ENCODE measurements around the gene SHTN1. TPM values are rescaled to one million over a fixed set of nuclear protein-coding genes. Genes with fewer than 3 reads are reported as not detected.

Gene SHTN1
- total and polyA plus RNA-seq, 10 of the 15 experiments (the other 5 are each of a cell fraction or from before 2014, with no cell fraction given), result 0.79 to 4.0 (median 2.0) TPM

DNA sequence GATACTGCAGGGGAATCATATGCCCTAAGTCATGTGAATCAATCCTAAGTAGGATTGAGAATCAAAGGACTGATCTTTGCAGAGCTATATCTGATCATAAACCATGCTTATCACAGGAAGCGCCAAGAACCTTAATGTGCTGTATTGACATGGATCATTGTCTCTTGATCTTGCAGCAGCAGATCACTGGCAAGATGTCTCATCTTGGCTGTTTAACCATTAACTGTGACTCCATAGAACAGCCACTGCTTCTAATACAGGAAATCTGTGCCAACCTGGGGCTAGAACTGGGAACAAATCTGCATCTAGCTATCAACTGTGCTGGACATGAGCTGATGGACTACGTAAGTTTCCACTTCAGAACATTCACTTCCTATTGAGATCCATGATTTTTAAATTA lies 134.0 kb downstream of the SHTN1 start:
- H3K9me3 ChIP-seq (replicated peaks; ENCODE audit: control insufficient read depth, insufficient read depth, low read length), result no peaks in the 10 kb centered on the region
- no peak for DNase-seq (ENCODE audit: low read depth, low spot score)
- in situ Hi-C loops (cut with MboI), result no loop called here
- TF ChIP-seq BHLHE40 (IDR thresholded peaks at IDR 0.05; ENCODE audit: borderline replicate concordance in 1 of 2, low read depth in 2 of 2, low read length in 1 of 2), result no peak
- TF ChIP-seq RELA (IDR thresholded peaks at IDR 0.05; ENCODE audit: borderline replicate concordance, partially characterized antibody), result no peak
- no peak for TF ChIP-seq BRCA1 (IDR thresholded peaks at IDR 0.05; ENCODE audit: low read depth, low read length)
- no peak for TF ChIP-seq DPF2 (IDR thresholded peaks at IDR 0.05)
- no peak for TF ChIP-seq SMAD1 (IDR thresholded peaks at IDR 0.05; ENCODE audit: low read depth, partially characterized antibody)
- TF ChIP-seq SPI1 (IDR thresholded peaks at IDR 0.05; ENCODE audit: borderline replicate concordance, insufficient read depth, low read depth, low read length), result no peak
- TF ChIP-seq RAD51 (IDR thresholded peaks at IDR 0.05), result no peak
- no peak for TF ChIP-seq ETV6 (conservative IDR thresholded peaks at IDR 0.05 in 1 of 2, IDR thresholded peaks at IDR 0.05 in 1 of 2; ENCODE audit: borderline replicate concordance in 1 of 2, low read depth in 1 of 2)
- TF ChIP-seq, protein P1, sequence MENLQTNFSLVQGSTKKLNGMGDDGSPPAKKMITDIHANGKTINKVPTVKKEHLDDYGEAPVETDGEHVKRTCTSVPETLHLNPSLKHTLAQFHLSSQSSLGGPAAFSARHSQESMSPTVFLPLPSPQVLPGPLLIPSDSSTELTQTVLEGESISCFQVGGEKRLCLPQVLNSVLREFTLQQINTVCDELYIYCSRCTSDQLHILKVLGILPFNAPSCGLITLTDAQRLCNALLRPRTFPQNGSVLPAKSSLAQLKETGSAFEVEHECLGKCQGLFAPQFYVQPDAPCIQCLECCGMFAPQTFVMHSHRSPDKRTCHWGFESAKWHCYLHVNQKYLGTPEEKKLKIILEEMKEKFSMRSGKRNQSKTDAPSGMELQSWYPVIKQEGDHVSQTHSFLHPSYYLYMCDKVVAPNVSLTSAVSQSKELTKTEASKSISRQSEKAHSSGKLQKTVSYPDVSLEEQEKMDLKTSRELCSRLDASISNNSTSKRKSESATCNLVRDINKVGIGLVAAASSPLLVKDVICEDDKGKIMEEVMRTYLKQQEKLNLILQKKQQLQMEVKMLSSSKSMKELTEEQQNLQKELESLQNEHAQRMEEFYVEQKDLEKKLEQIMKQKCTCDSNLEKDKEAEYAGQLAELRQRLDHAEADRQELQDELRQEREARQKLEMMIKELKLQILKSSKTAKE (IDR thresholded peaks at IDR 0.05; ENCODE audit: low read depth, poor library complexity, severe bottlenecking), result no peak
- no peak for TF ChIP-seq ZZZ3 (IDR thresholded peaks at IDR 0.05; ENCODE audit: control insufficient read depth, insufficient read length, low read depth)
- TF ChIP-seq MYB (IDR thresholded peaks at IDR 0.05; ENCODE audit: borderline replicate concordance, low read depth, low read length), result no peak
- TF ChIP-seq, protein P2, sequence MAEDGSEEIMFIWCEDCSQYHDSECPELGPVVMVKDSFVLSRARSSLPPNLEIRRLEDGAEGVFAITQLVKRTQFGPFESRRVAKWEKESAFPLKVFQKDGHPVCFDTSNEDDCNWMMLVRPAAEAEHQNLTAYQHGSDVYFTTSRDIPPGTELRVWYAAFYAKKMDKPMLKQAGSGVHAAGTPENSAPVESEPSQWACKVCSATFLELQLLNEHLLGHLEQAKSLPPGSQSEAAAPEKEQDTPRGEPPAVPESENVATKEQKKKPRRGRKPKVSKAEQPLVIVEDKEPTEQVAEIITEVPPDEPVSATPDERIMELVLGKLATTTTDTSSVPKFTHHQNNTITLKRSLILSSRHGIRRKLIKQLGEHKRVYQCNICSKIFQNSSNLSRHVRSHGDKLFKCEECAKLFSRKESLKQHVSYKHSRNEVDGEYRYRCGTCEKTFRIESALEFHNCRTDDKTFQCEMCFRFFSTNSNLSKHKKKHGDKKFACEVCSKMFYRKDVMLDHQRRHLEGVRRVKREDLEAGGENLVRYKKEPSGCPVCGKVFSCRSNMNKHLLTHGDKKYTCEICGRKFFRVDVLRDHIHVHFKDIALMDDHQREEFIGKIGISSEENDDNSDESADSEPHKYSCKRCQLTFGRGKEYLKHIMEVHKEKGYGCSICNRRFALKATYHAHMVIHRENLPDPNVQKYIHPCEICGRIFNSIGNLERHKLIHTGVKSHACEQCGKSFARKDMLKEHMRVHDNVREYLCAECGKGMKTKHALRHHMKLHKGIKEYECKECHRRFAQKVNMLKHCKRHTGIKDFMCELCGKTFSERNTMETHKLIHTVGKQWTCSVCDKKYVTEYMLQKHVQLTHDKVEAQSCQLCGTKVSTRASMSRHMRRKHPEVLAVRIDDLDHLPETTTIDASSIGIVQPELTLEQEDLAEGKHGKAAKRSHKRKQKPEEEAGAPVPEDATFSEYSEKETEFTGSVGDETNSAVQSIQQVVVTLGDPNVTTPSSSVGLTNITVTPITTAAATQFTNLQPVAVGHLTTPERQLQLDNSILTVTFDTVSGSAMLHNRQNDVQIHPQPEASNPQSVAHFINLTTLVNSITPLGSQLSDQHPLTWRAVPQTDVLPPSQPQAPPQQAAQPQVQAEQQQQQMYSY (CRISPR knock-in tag; IDR thresholded peaks at IDR 0.05), result no peak
- TF ChIP-seq NFIC (IDR thresholded peaks at IDR 0.05; ENCODE audit: low read depth, low read length), result no peak
- no peak for TF ChIP-seq HDAC6 (IDR thresholded peaks at IDR 0.05; ENCODE audit: unreplicated experiment)
- TF ChIP-seq, protein P3, sequence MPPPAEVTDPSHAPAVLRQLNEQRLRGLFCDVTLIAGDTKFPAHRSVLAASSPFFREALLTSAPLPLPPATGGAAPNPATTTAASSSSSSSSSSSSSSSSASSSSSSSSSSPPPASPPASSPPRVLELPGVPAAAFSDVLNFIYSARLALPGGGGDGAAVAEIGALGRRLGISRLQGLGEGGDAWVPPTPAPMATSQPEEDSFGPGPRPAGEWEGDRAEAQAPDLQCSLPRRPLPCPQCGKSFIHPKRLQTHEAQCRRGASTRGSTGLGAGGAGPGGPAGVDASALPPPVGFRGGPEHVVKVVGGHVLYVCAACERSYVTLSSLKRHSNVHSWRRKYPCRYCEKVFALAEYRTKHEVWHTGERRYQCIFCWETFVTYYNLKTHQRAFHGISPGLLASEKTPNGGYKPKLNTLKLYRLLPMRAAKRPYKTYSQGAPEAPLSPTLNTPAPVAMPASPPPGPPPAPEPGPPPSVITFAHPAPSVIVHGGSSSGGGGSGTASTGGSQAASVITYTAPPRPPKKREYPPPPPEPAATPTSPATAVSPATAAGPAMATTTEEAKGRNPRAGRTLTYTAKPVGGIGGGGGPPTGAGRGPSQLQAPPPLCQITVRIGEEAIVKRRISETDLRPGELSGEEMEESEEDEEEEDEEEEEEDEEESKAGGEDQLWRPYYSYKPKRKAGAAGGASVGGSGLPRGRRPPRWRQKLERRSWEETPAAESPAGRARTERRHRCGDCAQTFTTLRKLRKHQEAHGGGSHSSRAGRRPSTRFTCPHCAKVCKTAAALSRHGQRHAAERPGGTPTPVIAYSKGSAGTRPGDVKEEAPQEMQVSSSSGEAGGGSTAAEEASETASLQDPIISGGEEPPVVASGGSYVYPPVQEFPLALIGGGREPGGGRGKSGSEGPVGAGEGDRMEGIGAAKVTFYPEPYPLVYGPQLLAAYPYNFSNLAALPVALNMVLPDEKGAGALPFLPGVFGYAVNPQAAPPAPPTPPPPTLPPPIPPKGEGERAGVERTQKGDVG (CRISPR knock-in tag; IDR thresholded peaks at IDR 0.05), result no peak

More for the DNA sequence above, 134.0 kb downstream of the SHTN1 start:
- H3K4me3 ChIP-seq, result no peak overlapping the region
- intact Hi-C loops (cut with micrococcal nuclease; ENCODE audit: unreplicated experiment), result no loop called here
- H3K27me3 ChIP-seq (replicated peaks in 1 of 2; ENCODE audit: control insufficient read depth in 2 of 2, insufficient read depth in 2 of 2, low read length in 1 of 2), result no peaks in the 10 kb centered on the region; a peak in 2 of 4 replicates
- no peak overlapping the region for H3K9ac ChIP-seq (ENCODE audit: control insufficient read depth, insufficient read depth, low read length)
- ChIA-PET POLR2A (no interaction called here), RAD21 (ENCODE audit: unreplicated experiment) (no interaction called here), CTCF (no interaction called here), SMC1A (ENCODE audit: uncharacterized antibody, unreplicated experiment) (interaction anchor here (0.9 to 1.5 kb wide), 2 partner anchors 21 to 74 kb away, joined by 3 read pairs; no protein-coding TSS in a partner anchor)
- H3K4me2 ChIP-seq (ENCODE audit: control insufficient read depth, insufficient read depth), result no peak overlapping the region
- H3K36me3 ChIP-seq (ENCODE audit: control insufficient read depth in 2 of 2, insufficient read depth in 2 of 2, low read length in 1 of 2), result no peaks in the 10 kb centered on the region
- H2AFZ ChIP-seq (ENCODE audit: control insufficient read depth, low read depth, low read length), result no peak overlapping the region
- H4K20me1 ChIP-seq (ENCODE audit: control insufficient read depth, insufficient read depth), result no peaks in the 10 kb centered on the region
- H3K4me1 ChIP-seq (ENCODE audit: control insufficient read depth, insufficient read depth, low read length), result no peaks in the 10 kb centered on the region
- no TSS peak for BruUV-seq (replicated peaks)
- 66% methylated on average over 2 of the region's 2 CpGs for WGBS (ENCODE audit: insufficient coverage, insufficient replicate concordance, low lambda C conversion rate, missing lambda C conversion rate)
- no peaks in the 10 kb centered on the region for H3K79me2 ChIP-seq (ENCODE audit: control insufficient read depth, insufficient read depth, low read length)
- no peak overlapping the region for H3K27ac ChIP-seq (ENCODE audit: control insufficient read depth, insufficient read depth)
- FAIRE-seq (no peak), ATAC-seq (no peak)

Data from GM12878 (cell line).